Nephron (organoid): ENCODE data around the gene SYAP1.
"Not testable (repeated sequence)": the region's sequence is repeated elsewhere in the genome, so short reads cannot be mapped to it uniquely, and the experiment has no call there.

Source experiments
- H3K27ac Mint-ChIP-seq, 3 experiments: 2 replicates each; pipeline ENCODE4 v1.8.0; 2020; ENCODE audit warnings: mixed read lengths in 3 of 3, mild to moderate bottlenecking in 2 of 3, moderate library complexity in 1 of 3
- H3K27me3 Mint-ChIP-seq: 2 replicates; pipeline ENCODE4 v1.8.0; 2021; ENCODE audit warnings: low read depth, mild to moderate bottlenecking, moderate library complexity, mixed read lengths
- H3K36me3 Mint-ChIP-seq: 2 replicates; pipeline ENCODE4 v1.8.0; 2020; ENCODE audit warnings: low read depth, mixed read lengths
- H3K4me1 Mint-ChIP-seq: 2 replicates; pipeline ENCODE4 v1.8.0; 2020; ENCODE audit warnings: mixed read lengths
- H3K4me3 Mint-ChIP-seq, 3 experiments: 2 replicates each; pipeline ENCODE4 v1.8.0; 2020; ENCODE audit warnings: mild to moderate bottlenecking in 3 of 3, mixed read lengths in 3 of 3, moderate library complexity in 2 of 3
- H3K9me3 Mint-ChIP-seq: 2 replicates; pipeline ENCODE4 v1.8.0; 2020; ENCODE audit warnings: mixed read lengths
- TF ChIP-seq, protein P1 (sequence below), 3 experiments: fragments of 200-600 bp; sonication (generic); IDR thresholded peaks; one replicate each; pipeline ENCODE4 v1.5.0; 2021; ENCODE audit warnings: antibody characterized with exemption in 3 of 3; ENCODE audit not compliant: unreplicated experiment in 3 of 3

The SYAP1 gene

DNA sequence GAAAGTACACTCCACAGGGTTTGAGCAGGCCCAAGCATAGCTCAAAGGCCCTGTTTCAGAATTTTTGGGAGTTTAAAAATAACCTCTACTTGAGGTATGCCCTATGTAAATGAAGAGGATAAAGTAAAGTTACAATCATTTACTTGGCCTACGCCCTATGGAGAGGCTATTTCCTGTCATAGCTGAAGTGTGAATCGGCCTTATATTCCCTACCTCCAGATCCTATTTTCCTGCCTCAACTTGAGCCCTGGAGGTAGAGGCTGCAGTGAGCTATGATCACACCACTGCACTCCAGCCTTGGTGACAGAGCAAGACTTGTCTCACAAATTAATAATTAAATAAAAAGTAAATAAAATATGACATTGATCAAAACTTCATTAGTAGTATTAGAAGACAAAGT, 55.3 kb downstream of the SYAP1 start:
- TF ChIP-seq, protein P1, sequence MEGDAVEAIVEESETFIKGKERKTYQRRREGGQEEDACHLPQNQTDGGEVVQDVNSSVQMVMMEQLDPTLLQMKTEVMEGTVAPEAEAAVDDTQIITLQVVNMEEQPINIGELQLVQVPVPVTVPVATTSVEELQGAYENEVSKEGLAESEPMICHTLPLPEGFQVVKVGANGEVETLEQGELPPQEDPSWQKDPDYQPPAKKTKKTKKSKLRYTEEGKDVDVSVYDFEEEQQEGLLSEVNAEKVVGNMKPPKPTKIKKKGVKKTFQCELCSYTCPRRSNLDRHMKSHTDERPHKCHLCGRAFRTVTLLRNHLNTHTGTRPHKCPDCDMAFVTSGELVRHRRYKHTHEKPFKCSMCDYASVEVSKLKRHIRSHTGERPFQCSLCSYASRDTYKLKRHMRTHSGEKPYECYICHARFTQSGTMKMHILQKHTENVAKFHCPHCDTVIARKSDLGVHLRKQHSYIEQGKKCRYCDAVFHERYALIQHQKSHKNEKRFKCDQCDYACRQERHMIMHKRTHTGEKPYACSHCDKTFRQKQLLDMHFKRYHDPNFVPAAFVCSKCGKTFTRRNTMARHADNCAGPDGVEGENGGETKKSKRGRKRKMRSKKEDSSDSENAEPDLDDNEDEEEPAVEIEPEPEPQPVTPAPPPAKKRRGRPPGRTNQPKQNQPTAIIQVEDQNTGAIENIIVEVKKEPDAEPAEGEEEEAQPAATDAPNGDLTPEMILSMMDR (IDR thresholded peaks at IDR 0.05; ENCODE audit: unreplicated experiment in 3 of 3): no peak
- Mint-ChIP-seq H3K27me3 (no peaks in the 10 kb centered on the region), H3K4me1 (peaks cover 11% of the 10 kb centered on the region), H3K9me3 (no peaks in the 10 kb centered on the region), H3K27ac (no peak overlapping the region), H3K4me3 (no peak overlapping the region), H3K36me3 (no peaks in the 10 kb centered on the region)

DNA sequence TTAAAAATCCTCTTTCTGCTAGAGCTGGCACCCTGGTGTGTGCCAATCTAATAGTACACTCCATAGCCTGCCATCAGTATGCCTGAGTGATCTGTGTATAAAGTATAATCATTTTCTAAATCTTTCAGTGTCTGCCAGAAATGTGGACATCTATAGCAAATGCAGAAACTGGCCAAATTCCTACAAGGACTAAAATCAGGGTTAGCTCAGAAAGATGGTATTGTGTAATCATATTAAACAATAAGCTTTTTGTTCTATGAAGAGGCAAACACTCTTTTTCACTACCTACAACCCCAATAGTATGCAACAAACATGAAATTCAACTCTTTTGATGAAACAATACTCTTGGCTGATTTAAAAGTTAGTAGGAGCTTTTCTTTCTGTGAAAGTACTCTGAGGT, 59.1 kb downstream of the SYAP1 start:
- Mint-ChIP-seq H3K4me3 (no peak overlapping the region), H3K9me3 (no peaks in the 10 kb centered on the region), H3K4me1 (no peaks in the 10 kb centered on the region), H3K36me3 (no peaks in the 10 kb centered on the region), H3K27me3 (no peaks in the 10 kb centered on the region), H3K27ac (no peak overlapping the region)
- TF ChIP-seq, protein P1 (IDR thresholded peaks at IDR 0.05; ENCODE audit: unreplicated experiment in 3 of 3): no peak

GRCh38 chrX:16778993-16779392, 59.6 kb downstream of the SYAP1 start:
- Mint-ChIP-seq H3K9me3 (no peaks in the 10 kb centered on the region), H3K4me1 (no peaks in the 10 kb centered on the region), H3K36me3 (no peaks in the 10 kb centered on the region), H3K27me3 (no peaks in the 10 kb centered on the region), H3K27ac (no peak overlapping the region), H3K4me3 (no peak overlapping the region)
- TF ChIP-seq, protein P1 (IDR thresholded peaks at IDR 0.05; ENCODE audit: unreplicated experiment in 3 of 3): no peak

DNA sequence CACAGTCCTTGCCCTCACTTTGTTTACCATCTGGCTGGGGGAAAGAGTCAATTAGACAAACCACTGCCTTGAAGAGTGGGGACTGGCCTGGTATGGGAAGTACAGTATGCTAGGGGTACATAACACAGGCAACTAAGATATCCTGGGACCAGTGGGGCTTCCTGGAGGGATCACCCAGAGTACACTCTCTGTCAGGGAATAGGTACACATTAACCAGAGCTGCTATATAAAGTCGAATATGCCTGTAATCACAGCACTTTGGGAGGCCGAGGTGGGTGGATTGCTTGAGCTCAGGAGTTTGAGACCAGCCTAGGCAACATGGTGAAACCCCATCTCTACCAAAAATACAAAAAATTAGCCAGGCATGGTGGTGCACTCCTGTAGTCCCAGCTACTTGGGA, 60.4 kb downstream of the SYAP1 start:
- not testable (repeated sequence) for H3K4me3 Mint-ChIP-seq, H3K9me3 Mint-ChIP-seq, H3K27me3 Mint-ChIP-seq, H3K27ac Mint-ChIP-seq, H3K36me3 Mint-ChIP-seq, H3K4me1 Mint-ChIP-seq

- Mint-ChIP-seq H3K4me1 (peaks cover 4% of the 10 kb centered on the region), H3K36me3 (no peaks in the 10 kb centered on the region), H3K9me3 (no peaks in the 10 kb centered on the region), H3K4me3 (peak overlapping the region; percentile 40 to 67 (median 59)), H3K27me3 (peaks cover 3% of the 10 kb centered on the region), H3K27ac (no peak overlapping the region)
- TF ChIP-seq, protein P1 (IDR thresholded peaks at IDR 0.05; ENCODE audit: unreplicated experiment in 3 of 3): no peak
Measured at GRCh38 chrX:16783452-16783851, 64.0 kb downstream of the SYAP1 start.

GRCh38 chrX:16784440-16784839, 65.0 kb downstream of the SYAP1 start:
- not testable (repeated sequence) for H3K27me3 Mint-ChIP-seq, H3K9me3 Mint-ChIP-seq, H3K36me3 Mint-ChIP-seq, H3K4me3 Mint-ChIP-seq, H3K4me1 Mint-ChIP-seq, H3K27ac Mint-ChIP-seq

DNA sequence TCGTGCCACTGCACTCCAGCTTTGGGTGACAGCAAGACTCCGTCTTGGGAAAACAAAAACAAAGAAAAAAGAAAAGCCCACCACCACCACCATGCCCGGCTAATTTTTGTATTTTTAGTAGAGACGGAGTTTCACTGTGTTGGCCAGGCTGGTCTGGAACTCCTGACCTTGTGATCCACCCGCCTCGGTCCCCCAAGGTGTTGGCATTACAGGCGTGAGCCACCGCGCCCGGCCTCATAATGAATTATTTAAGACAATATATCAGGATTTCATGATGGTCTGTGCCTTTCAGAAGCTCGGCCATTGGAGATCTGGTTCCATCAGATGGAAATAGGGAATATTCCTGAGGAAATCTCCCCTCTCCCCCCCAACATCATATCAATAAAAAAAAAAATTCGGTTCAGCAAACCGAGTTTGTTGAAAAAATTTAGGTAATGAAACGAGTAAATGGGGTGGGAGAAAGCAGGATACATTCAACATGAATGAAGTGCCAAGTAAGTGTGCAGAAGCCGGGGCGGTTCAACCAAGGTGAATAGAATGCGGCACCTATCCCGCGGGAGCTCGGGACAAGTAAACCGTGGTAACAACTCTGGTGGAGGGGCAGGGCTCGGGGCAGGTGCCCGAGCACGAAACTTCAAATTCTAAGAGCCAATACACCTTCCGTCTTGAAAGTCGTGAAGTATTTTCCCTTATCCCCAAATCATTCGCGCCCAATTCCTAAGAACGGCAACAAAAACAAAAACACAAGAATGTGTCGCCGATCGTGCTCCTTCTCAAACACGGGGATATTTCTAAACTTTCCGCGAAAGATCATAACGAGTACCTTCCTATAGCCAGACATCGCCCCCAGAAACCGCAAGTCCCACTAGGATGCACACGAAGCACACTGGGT, 66.1 kb downstream of the SYAP1 start:
- peaks cover 4% of the 10 kb centered on the region for H3K4me1 Mint-ChIP-seq
- H3K9me3 Mint-ChIP-seq: no peaks in the 10 kb centered on the region
- H3K27ac Mint-ChIP-seq: peak overlapping the region; percentile 55 to 77 (median 64)
- H3K4me3 Mint-ChIP-seq: peak overlapping the region; percentile 92 to 93 (median 93)
- H3K27me3 Mint-ChIP-seq: peaks cover 3% of the 10 kb centered on the region
- TF ChIP-seq, protein P1 (IDR thresholded peaks at IDR 0.05; ENCODE audit: unreplicated experiment in 3 of 3): no peak
- H3K36me3 Mint-ChIP-seq: peaks cover 5% of the 10 kb centered on the region
